Astrocyte of the cerebellum (primary cell): ENCODE results near the gene ASGR1.

Experiments
- DNase-seq: peaks from one replicate; pipeline ENCODE4 v3.0.0-alpha.2; 2011; ENCODE audit warnings: low read depth
- H3K4me3 ChIP-seq: 2 replicates; pipeline ENCODE4 v1.5.1; 2011; ENCODE audit warnings: mild to moderate bottlenecking, low read depth, low read length, moderate library complexity
- CTCF ChIP-seq: IDR thresholded peaks from 2 replicates; pipeline ENCODE4 v1.5.1; 2012; ENCODE audit warnings: low read length, low read depth, moderate library complexity, mild to moderate bottlenecking; ENCODE audit errors: missing control alignments
- in situ Hi-C: cut with HindIII; loops from 2 replicates; pipeline ENCODE4 v1.10.0; 2017; ENCODE audit warnings: low sequenced_read_pairs

Gene ASGR1

GRCh38 chr17:7177191-7177953 is 1.8 kb downstream of the ASGR1 start:
- peak; percentile 37 for DNase-seq
- in situ Hi-C loops = no loop called here
- peak overlapping the region; percentile 50 for H3K4me3 ChIP-seq
- TF ChIP-seq CTCF = peak; percentile 88

GRCh38 chr17:7176841-7177190 is 2.4 kb downstream of the ASGR1 start:
- no peak for DNase-seq
- peak overlapping the region; percentile 50 for H3K4me3 ChIP-seq
- TF ChIP-seq CTCF = no peak

GRCh38 chr17:7176107-7176840 is 2.9 kb downstream of the ASGR1 start:
- DNase-seq = no peak
- H3K4me3 ChIP-seq = no peak overlapping the region
- in situ Hi-C loops = no loop called here
- TF ChIP-seq CTCF = no peak

More at GRCh38 chr17:7176841-7177190, 2.4 kb downstream of the ASGR1 start:
- in situ Hi-C loops = no loop called here

GRCh38 chr17:7175330-7175733 is 3.8 kb downstream of the ASGR1 start:
- TF ChIP-seq CTCF = no peak
- no peak overlapping the region for H3K4me3 ChIP-seq
- in situ Hi-C loops = no loop called here
- DNase-seq = no peak

GRCh38 chr17:7174603-7175326 is 4.4 kb downstream of the ASGR1 start:
- no peak for DNase-seq
- H3K4me3 ChIP-seq = no peak overlapping the region
- in situ Hi-C loops = no loop called here
- no peak for TF ChIP-seq CTCF
